Stimulated activated naive B cell treated with anti-CD40 and anti-IgM and Interleukin-4, amounts not matched to agents 10 μg/mL and 1 μg/mL and 100 μg/mL, for 72 hours (primary cell): ENCODE measurements around the gene DENND1A.
"Not testable (repeated sequence)": the region's sequence is repeated elsewhere in the genome, so short reads cannot be mapped to it uniquely, and the experiment has no call there.

Experiments used
- ATAC-seq, 2 donors: fragments of 150-1000 bp; cut with Tn5 transposase; replicated peaks; 2 replicates each; pipeline ENCODE4 v1.10.0; 2021; ENCODE audit warnings: moderate library complexity in 1 of 2
- DNase-seq: peaks from one replicate; pipeline ENCODE4 v3.0.0; 2021
- H3K27ac Mint-ChIP-seq: one replicate; pipeline ENCODE4 v1.8.0; 2022; ENCODE audit warnings: mild to moderate bottlenecking, mixed read lengths
- H3K27me3 Mint-ChIP-seq, 2 donors: one replicate each; pipeline ENCODE4 v1.8.0; 2022; ENCODE audit warnings: mixed read lengths in 2 of 2
- H3K36me3 Mint-ChIP-seq, 2 donors: one replicate each; pipeline ENCODE4 v1.8.0; 2022; ENCODE audit warnings: mixed read lengths in 2 of 2, mild to moderate bottlenecking in 1 of 2
- H3K4me1 Mint-ChIP-seq, 2 donors: one replicate each; pipeline ENCODE4 v1.8.0; 2022; ENCODE audit warnings: mixed read lengths in 2 of 2, mild to moderate bottlenecking in 1 of 2
- H3K4me3 Mint-ChIP-seq, 2 donors: one replicate each; pipeline ENCODE4 v1.8.0; 2022; ENCODE audit warnings: mild to moderate bottlenecking in 2 of 2, mixed read lengths in 2 of 2, moderate library complexity in 1 of 2
- H3K9me3 Mint-ChIP-seq, 2 donors: one replicate each; pipeline ENCODE4 v1.8.0; 2022; ENCODE audit warnings: mixed read lengths in 2 of 2, mild to moderate bottlenecking in 1 of 2

The DENND1A gene

GRCh38 chr9:123820139-123820538 lies 109.8 kb downstream of the DENND1A start:
- no peak for ATAC-seq
- Mint-ChIP-seq H3K27ac (no peak overlapping the region), H3K27me3 (no peaks in the 10 kb centered on the region), H3K4me3 (no peak overlapping the region), H3K4me1 (peaks cover 11 to 21% of the 10 kb centered on the region in 2 donors), H3K36me3 (no peaks in the 10 kb centered on the region), H3K9me3 (no peaks in the 10 kb centered on the region)
- DNase-seq = no peak

DNA sequence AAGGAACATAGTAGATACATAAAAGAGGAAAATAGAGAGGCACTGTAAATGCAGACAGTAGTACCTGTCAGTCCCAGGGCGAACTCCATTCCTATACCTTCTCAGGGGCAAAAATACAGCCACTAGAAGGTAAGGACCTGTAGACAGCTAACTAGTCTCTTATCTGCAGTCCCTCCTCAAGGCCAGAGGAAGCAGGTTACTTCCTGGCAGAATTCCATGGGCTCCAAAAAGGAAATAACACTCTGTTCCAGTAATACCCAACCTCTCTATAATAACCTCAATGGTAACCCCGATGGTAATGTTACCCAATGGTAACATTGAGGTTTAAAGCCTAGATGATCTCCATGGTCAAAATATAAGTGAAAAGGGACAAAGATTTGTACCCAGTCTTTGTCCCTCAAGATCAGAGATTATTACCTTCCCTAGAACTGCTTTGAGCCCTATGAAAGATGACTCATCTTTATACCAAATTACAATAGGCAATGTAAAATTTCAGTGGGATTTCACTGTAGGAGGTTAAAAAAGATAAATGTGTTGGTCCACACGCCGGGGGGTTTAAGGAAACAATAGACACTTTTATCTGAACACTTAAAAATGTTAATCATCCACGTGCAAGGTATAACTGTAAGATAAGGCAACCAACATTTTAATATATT lies 113.0 kb downstream of the DENND1A start:
- Mint-ChIP-seq H3K4me1 (peaks cover 5 to 13% of the 10 kb centered on the region in 2 donors), H3K4me3 (no peak overlapping the region), H3K27me3 (no peaks in the 10 kb centered on the region), H3K27ac (no peak overlapping the region), H3K36me3 (no peaks in the 10 kb centered on the region), H3K9me3 (no peaks in the 10 kb centered on the region)
- no peak for ATAC-seq
- no peak for DNase-seq

- H3K27ac Mint-ChIP-seq, H3K36me3 Mint-ChIP-seq, H3K4me3 Mint-ChIP-seq, ATAC-seq, DNase-seq, H3K9me3 Mint-ChIP-seq, H3K27me3 Mint-ChIP-seq: not testable (repeated sequence)
- H3K4me1 Mint-ChIP-seq = peaks cover 5 to 13% of the 10 kb centered on the region in 2 donors
These were observed 114.1 kb downstream of the DENND1A start for GRCh38 chr9:123815856-123816255.

DNA sequence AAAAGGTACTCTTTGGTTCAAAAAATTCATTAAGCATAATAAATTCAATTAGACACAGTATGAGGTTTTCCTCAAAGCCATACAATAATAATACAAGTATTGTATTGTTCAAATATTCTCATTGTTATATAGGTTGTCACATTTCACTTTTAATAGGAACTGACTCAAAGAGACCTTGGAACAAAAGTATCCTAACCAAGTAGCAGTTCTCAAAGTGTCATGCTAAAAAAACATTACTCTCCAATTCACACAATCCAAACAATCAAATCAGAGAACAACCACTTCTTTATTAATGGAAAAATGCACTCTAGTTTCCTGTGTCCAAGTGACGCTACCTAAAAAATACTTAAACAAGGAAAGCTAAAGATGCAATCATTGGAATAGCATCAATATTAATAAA lies 115.4 kb downstream of the DENND1A start:
- H3K4me1 Mint-ChIP-seq = peaks cover 3 to 5% of the 10 kb centered on the region in 2 donors
- H3K27me3 Mint-ChIP-seq = no peaks in the 10 kb centered on the region
- H3K27ac Mint-ChIP-seq = no peak overlapping the region
- ATAC-seq (no peak), DNase-seq (no peak)
- H3K36me3 Mint-ChIP-seq = peaks cover 0 to 4% of the 10 kb centered on the region in 2 donors
- H3K4me3 Mint-ChIP-seq = no peak overlapping the region
- H3K9me3 Mint-ChIP-seq = no peaks in the 10 kb centered on the region

- Mint-ChIP-seq H3K9me3 (no peaks in the 10 kb centered on the region), H3K4me3 (no peak overlapping the region), H3K4me1 (peaks cover 6 to 9% of the 10 kb centered on the region in 2 donors), H3K36me3 (peaks cover 0 to 7% of the 10 kb centered on the region in 2 donors), H3K27me3 (no peaks in the 10 kb centered on the region), H3K27ac (no peak overlapping the region)
- ATAC-seq (no peak), DNase-seq (no peak)
These were observed 116.9 kb downstream of the DENND1A start for GRCh38 chr9:123812984-123813383.

- H3K27ac Mint-ChIP-seq = no peak overlapping the region
- DNase-seq (no peak), ATAC-seq (no peak)
- H3K27me3 Mint-ChIP-seq = no peaks in the 10 kb centered on the region
- H3K9me3 Mint-ChIP-seq = no peaks in the 10 kb centered on the region
- peaks cover 4 to 7% of the 10 kb centered on the region in 2 donors for H3K4me1 Mint-ChIP-seq
- H3K36me3 Mint-ChIP-seq = peaks cover 0 to 10% of the 10 kb centered on the region in 2 donors
- no peak overlapping the region for H3K4me3 Mint-ChIP-seq
These were observed 122.7 kb downstream of the DENND1A start for GRCh38 chr9:123807251-123807650.

DNA sequence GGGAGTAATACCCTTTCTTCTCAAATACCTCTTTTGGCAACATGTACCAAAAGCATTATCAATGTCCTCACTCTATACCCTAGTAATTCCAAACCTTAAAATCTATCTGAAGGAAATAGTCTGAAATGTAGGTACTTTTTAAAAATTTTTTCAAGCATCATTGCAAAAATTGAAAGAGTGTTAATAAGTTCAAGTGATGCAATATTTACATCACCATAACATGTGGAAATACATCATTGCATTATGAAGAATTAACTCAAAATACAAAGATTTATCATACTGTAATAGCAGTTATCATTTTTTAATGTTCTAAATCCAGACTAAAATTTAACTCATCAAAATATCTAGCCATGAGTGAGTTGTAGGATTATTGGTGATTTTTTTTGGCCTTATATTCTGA lies 123.1 kb downstream of the DENND1A start:
- DNase-seq = no peak
- peaks cover 4 to 7% of the 10 kb centered on the region in 2 donors for H3K4me1 Mint-ChIP-seq
- no peaks in the 10 kb centered on the region for H3K27me3 Mint-ChIP-seq
- H3K9me3 Mint-ChIP-seq = no peaks in the 10 kb centered on the region
- H3K36me3 Mint-ChIP-seq = peaks cover 0 to 10% of the 10 kb centered on the region in 2 donors
- no peak overlapping the region for H3K27ac Mint-ChIP-seq
- no peak for ATAC-seq
- no peak overlapping the region for H3K4me3 Mint-ChIP-seq

DNA sequence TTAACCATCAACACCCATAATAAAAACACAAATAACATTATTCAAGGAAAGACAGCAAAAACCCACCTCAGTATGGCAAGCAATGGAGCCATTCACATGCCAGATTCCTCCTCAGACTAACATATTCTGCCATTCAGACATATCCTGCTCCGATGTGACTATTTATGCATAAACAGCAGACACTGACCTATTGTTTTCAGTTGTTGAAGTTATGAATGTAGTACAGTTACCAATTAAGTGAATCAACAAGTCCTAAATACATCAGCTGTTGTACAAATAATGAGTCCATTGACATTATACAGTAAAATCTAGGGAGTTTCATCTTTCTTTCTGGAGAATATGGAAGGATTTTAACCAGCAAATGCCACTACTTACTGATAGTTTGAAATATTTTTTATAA lies 131.7 kb downstream of the DENND1A start:
- Mint-ChIP-seq H3K27me3 (no peaks in the 10 kb centered on the region), H3K4me1 (peaks cover 7 to 14% of the 10 kb centered on the region in 2 donors), H3K27ac (no peak overlapping the region), H3K4me3 (no peak overlapping the region), H3K36me3 (peaks cover 0 to 3% of the 10 kb centered on the region in 2 donors), H3K9me3 (no peaks in the 10 kb centered on the region)
- no peak for ATAC-seq
- DNase-seq = no peak

GRCh38 chr9:123796618-123797484 lies 133.1 kb downstream of the DENND1A start:
- DNase-seq = no peak
- H3K4me3 Mint-ChIP-seq = peak overlapping the region; percentile 79 to 81
- peaks cover 4 to 9% of the 10 kb centered on the region in 2 donors for H3K36me3 Mint-ChIP-seq

DNA sequence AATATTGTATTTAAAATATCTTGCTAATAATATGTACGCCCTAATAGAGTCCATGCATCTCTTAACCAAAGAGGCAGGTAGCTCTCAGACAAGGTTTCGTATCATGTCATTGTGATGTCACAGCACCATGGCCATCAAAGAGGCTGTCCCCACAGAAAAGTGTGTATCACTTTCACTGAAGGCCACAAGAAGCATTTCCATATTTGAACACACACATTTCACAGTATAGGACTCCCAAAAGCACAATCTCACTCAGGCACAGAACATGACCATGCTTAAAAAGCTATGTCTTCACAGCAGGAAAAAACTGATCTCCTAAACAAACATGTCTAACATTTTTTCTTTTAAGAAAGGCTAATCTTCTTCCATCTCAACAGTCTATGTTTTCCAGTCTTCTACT lies 133.8 kb downstream of the DENND1A start:
- ATAC-seq (peak; percentile 43 to 45), DNase-seq (no peak)
- Mint-ChIP-seq H3K4me1 (peaks cover 7 to 14% of the 10 kb centered on the region in 2 donors), H3K36me3 (peaks cover 5 to 11% of the 10 kb centered on the region in 2 donors), H3K4me3 (no peak overlapping the region), H3K27ac (no peak overlapping the region), H3K9me3 (peaks cover 0 to 3% of the 10 kb centered on the region in 2 donors), H3K27me3 (no peaks in the 10 kb centered on the region)

More at GRCh38 chr9:123796618-123797484, 133.1 kb downstream of the DENND1A start:
- Mint-ChIP-seq H3K27me3 (no peaks in the 10 kb centered on the region), H3K4me1 (peaks cover 7 to 14% of the 10 kb centered on the region in 2 donors), H3K27ac (peak overlapping the region; percentile 70), H3K9me3 (peaks cover 0 to 3% of the 10 kb centered on the region in 2 donors)
- no peak for ATAC-seq

DNA sequence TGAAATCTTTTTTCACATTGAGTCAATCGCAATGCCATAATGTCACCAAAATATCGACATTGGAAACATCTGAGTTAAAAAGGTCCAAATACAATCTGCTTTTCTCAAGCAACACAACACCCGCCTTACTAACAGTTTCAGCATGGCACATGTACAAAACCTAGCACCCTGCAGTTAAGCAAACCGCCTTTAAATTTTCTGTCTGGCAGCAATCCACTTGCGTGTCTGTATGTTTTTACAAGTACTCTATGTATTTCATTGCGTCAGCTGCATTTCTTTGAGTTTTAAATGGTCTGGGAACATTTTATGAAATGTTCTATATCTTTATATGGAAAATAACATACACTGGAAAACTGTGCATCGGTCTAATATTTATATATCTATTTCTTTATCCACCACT lies 134.6 kb downstream of the DENND1A start:
- DNase-seq = no peak
- no peaks in the 10 kb centered on the region for H3K27me3 Mint-ChIP-seq

DNA sequence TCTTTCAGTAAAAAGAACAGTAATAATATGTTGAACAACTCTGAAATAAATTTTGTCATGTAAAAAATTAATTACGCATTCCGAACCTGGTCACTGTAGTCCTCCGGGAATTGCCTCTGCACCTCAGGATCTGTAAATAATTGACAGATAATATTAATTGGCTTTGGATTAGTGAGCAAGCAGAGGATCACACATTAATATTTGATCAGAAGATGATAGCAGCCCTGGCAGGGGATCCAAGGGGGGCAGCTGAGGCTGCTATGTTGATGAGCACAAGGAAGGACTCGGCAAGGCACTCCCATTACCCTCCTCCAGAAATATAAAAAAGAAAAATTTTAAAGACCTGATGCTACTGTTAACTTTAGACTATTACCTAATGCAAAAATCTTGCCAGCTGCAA lies 137.4 kb downstream of the DENND1A start:
- DNase-seq = no peak
- Mint-ChIP-seq H3K36me3 (peaks cover 5 to 11% of the 10 kb centered on the region in 2 donors), H3K4me3 (no peak overlapping the region), H3K9me3 (peaks cover 0 to 3% of the 10 kb centered on the region in 2 donors), H3K4me1 (peaks cover 7 to 14% of the 10 kb centered on the region in 2 donors), H3K27me3 (no peaks in the 10 kb centered on the region), H3K27ac (no peak overlapping the region)
- ATAC-seq = no peak

More for the DNA sequence above, 134.6 kb downstream of the DENND1A start:
- Mint-ChIP-seq H3K36me3 (peaks cover 5 to 11% of the 10 kb centered on the region in 2 donors), H3K4me1 (peaks cover 7 to 14% of the 10 kb centered on the region in 2 donors), H3K9me3 (peaks cover 0 to 3% of the 10 kb centered on the region in 2 donors), H3K27ac (no peak overlapping the region), H3K4me3 (no peak overlapping the region)
- no peak for ATAC-seq

GRCh38 chr9:123789554-123790292 lies 140.2 kb downstream of the DENND1A start:
- Mint-ChIP-seq H3K36me3 (peaks cover 5 to 11% of the 10 kb centered on the region in 2 donors), H3K27me3 (no peaks in the 10 kb centered on the region), H3K9me3 (peaks cover 0 to 3% of the 10 kb centered on the region in 2 donors), H3K4me1 (no peaks in the 10 kb centered on the region), H3K4me3 (no peak overlapping the region), H3K27ac (no peak overlapping the region)
- DNase-seq (no peak), ATAC-seq (no peak)

GRCh38 chr9:123787416-123787815 lies 142.5 kb downstream of the DENND1A start:
- no peak for DNase-seq
- Mint-ChIP-seq H3K27ac (no peak overlapping the region), H3K27me3 (no peaks in the 10 kb centered on the region), H3K36me3 (peaks cover 6 to 7% of the 10 kb centered on the region in 2 donors), H3K4me1 (no peaks in the 10 kb centered on the region), H3K4me3 (no peak overlapping the region), H3K9me3 (peaks cover 0 to 3% of the 10 kb centered on the region in 2 donors)
- ATAC-seq = no peak
